NCI-H2029 (cell line): ENCODE results near the gene ABHD10.

Source experiments
- DNase-seq: peaks from one replicate; lab custom pipeline; 2025; lab: John Stamatoyannopoulos, UW

ABHD10 gene

GRCh38 chr3:111965484-111965883 lies 13.3 kb upstream of the ABHD10 start:
- DNase-seq = no peak

- DNase-seq = no peak
Measured at GRCh38 chr3:111967068-111967467, 11.8 kb upstream of the ABHD10 start.

GRCh38 chr3:111967651-111968274 lies 11.1 kb upstream of the ABHD10 start:
- peak; percentile 82 for DNase-seq

DNA sequence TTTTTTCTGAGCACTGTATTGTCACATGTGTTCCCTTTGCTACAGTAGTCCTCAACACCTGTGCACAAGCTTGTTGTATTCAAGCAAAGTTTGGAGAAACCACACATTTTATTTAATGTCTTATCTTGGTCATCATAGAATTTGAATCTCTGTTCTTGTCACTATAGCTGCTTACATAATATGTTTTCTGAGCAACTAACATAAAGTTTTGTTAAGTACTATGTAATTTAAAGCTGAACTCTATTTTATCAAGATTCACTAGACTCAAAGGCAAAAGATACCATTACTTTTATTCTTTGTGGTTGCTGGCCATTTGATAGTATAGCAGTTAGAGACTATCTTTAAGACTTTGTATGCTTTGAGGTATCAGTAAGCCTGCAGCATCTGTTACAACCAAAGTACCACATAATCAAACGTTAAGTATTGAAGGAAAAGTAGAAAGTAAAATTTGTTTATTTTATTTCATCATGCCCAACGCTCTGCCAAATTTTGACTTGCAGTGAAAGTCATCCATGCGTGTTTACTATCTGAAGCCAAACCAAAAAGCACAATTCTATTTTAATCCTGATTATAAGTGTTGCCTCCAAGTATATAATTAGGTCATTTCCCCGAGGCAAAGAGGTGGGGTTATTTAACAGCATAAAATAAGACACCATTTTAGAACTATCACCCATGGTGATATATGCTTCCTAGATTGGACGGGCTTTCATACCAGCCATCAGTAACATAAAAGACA lies 10.3 kb upstream of the ABHD10 start:
- DNase-seq = no peak

DNA sequence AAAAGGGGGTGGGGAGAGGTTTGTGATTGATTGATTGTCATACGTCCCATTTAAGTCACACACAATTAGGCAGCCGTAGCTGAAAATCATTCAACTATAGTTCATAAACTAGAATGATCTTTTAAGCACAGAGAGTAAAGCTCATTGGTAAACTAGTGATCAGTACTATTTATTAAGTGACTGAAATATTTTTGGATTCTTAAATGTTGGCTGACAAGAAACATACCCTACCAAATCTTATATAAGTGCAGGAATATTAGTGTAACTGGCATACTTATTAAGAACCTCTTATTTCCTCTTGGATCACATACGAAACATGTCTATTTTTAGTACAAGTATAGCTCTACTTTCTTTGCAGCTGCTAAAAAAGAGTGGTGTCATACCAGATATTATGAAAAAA lies 8.4 kb upstream of the ABHD10 start:
- no peak for DNase-seq

- peak; percentile 68 for DNase-seq
Measured at GRCh38 chr3:111971533-111972130, 7.2 kb upstream of the ABHD10 start.

DNA sequence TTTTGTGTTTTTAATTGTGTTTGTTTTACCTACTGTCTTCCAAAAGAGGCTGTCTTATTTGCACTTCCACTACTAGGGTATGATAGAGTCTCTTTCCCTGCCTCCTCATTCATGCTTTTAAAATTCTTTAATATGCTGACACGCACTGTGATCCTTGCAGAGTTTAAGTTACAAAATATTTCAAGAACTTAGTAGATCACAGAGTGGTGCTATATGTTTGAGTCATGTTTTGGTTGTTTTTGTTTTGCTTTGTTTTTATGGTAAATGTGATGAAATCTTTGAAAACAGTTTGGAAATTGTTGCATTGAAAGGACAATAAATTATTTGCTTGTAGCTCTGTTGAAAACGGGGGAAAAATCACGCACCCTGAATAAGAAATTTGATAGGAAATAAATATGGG lies 5.9 kb upstream of the ABHD10 start:
- no peak for DNase-seq

DNA sequence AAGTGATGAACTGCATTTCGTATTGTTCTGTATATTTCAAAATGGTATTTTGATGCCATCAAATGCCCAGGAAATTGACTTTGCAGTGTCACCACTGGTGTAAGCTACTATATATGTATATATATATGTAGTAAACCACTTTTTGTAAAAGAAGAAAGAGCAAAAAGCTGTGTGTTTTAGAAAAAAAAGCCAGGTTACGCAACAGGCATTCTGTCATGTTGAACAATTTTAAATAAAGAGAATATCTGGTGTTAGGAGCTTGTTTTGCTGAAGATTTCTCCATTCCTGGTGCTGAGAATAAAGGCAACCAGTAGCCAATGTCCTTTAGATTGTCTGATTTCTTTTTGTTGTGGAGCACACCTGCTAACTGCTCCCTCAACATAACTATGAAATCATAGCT lies 3.7 kb upstream of the ABHD10 start:
- DNase-seq = no peak

DNA sequence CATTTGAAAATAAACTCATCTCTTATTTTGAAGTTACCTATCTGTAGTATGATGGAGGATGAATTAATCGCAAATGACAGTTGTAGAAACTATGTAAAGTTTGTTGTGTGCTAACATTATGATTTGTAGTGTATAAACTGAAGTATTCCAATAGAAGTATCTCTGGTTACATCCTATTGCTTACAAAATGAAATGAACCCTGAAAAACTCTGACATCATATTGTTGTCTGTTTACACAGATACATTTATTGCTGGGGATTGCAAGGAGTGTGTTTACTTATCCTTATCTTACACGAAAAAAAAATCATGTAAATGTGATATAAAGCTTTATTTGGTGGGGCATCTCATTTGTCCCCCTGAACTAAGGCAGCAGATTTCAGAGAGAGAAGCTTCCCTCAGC lies 2.6 kb upstream of the ABHD10 start:
- peak; percentile 27 for DNase-seq

GRCh38 chr3:111979434-111980038 lies 710 bp downstream of the ABHD10 start:
- DNase-seq = no peak

DNA sequence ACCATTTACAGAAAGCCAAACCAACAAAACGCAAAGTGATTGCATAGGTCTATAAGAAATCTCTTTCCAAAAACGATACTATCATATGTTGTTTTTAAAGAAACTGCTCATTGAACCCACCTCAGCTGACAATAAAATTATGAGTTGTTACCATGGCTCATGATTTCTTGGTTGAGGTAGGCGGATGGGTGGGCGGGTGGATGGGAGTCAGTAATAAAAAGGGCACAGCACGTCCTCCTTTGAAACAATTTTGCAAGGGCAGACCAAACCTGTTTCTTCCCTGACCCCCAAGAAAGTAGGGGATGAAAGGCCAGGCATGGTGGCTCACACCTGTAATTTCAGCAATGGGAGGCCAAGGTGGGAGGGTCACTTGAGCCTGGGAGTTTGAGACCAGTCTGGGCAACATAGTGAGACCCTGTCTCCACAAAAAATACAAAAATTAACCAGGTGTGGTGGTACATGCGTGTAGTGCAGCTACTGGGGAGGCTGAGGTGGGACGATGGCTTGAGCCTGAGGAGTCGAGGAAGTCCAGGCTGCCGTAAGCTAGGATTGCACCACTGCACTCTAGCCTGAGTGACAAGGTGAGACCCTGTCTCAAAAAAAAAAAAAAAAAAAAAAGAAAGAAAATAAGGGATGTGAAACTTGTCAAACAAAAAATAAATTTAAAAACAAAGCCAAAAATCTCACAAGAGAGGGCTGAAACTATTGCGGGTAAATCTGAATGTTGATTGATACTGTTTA lies 2.1 kb downstream of the ABHD10 start:
- no peak for DNase-seq

- no peak for DNase-seq
Measured at GRCh38 chr3:111981457-111981763, 2.6 kb downstream of the ABHD10 start.

- DNase-seq = no peak
Measured at GRCh38 chr3:111984636-111985298, 5.9 kb downstream of the ABHD10 start.

DNA sequence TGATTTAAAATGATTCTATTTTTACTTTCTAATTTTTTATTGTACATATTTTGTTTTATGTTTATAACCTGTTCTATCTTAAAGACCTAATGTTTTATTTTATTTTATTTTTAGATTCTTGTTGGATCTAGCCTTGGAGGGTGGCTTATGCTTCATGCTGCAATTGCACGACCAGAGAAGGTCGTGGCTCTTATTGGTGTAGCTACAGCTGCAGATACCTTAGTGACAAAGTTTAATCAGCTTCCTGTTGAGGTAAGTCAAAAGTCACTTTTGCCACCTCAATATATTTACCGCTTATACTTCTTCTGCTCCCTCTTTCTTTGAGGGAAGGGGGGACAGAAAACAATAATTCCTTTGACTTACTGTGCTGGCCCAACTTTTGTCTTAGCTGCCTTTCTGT lies 8.0 kb downstream of the ABHD10 start:
- no peak for DNase-seq

DNA sequence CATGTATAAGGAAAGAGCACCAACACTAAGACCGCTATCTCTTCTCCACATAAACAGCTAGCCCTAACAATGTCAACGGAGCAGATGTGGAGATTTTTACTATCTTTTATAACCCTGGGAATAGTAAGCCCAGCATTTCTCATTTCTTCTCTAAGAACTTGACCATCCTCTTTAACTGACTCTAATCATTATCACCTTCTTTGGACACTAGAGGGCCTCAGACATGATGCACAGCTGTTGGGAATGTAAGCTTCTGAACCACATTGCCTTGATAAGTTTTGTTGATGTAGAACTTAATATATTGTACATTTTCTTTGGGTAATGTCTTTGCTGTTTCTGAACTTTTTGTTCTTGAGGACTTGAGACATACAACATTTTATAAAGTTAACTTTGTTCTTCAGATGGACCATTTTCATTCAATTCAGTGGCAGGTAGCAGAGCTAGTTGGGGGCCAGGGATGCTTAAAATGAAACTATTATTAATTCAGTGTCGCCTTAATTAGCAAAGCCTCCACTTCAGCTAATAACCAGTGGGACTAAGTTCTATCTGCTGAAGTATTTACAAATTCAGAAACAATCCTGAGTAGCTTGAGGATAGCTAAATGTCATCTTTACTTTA lies 10.3 kb downstream of the ABHD10 start:
- peak; percentile 44 for DNase-seq

- no peak for DNase-seq
Measured at GRCh38 chr3:111993038-111993437, 14.2 kb downstream of the ABHD10 start.

- peak; percentile 50 for DNase-seq
Measured at GRCh38 chr3:111998636-111999483, 20.0 kb downstream of the ABHD10 start, which contains the start of gene TAGLN3. TAGLN3 (plus strand) TSS chr3:111998922; CDS start chr3:111999423, 501 bp downstream.

GRCh38 chr3:111999484-112000324 lies 20.9 kb downstream of the ABHD10 start:
- no peak for DNase-seq

GRCh38 chr3:112000367-112000771 lies 21.5 kb downstream of the ABHD10 start:
- DNase-seq = no peak
